Measurements from ENCODE around the gene DCC.

DNA sequence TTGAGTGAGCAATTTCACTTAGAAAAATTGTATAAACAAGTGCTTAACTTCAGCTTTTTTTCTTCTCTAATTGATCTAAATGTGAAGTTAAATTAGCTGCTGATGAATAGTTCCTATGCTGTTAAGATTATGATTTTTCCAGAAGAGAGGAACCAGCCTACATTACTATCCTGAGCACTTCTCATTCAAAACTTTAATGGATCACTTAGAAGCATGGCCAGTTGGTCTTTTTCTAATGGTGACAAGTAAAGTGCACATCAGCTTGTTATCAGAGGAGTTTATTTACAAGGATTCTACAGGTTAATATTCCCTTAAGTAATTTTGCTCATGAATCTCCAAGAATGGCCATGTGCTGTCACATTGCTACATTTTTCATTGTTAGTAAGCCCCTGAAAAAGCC is 37.1 kb downstream of the DCC start:
- no peak for TF ChIP-seq CTCF (IDR thresholded peaks at IDR 0.05)
- TF ChIP-seq EP300 (IDR thresholded peaks at IDR 0.05), result no peak
